GM19455 (cell line): ENCODE results near the gene MBNL1.
"Not testable (repeated sequence)": the region's sequence is repeated elsewhere in the genome, so short reads cannot be mapped to it uniquely, and the experiment has no call there.

Source experiments
- ATAC-seq: cut with Tn5 transposase; IDR thresholded peaks from one replicate; pipeline ENCODE4 v1.9.1; 2021; ENCODE audit not compliant: unreplicated experiment

MBNL1 gene

DNA sequence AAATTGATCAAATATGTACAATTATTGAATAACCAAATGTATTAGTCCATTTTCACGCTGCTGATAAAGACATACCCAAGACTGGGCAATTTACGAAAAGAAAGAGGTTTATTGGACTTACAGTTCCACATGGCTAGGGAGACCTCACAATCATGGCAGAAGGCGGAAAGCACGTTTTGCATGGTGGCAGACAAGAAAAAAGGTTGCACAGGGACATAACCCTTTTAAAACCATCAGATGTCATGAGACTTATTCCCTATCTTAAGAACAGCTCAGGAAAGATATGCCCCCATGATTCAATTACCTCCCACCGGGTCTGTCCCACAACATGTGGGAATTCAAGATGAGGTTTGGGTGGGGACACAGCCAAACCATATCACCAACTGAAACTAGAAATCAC lies 171.5 kb downstream of the MBNL1 start:
- not testable (repeated sequence) for ATAC-seq

GRCh38 chr3:152443212-152444023 lies 174.7 kb downstream of the MBNL1 start:
- ATAC-seq = no peak

DNA sequence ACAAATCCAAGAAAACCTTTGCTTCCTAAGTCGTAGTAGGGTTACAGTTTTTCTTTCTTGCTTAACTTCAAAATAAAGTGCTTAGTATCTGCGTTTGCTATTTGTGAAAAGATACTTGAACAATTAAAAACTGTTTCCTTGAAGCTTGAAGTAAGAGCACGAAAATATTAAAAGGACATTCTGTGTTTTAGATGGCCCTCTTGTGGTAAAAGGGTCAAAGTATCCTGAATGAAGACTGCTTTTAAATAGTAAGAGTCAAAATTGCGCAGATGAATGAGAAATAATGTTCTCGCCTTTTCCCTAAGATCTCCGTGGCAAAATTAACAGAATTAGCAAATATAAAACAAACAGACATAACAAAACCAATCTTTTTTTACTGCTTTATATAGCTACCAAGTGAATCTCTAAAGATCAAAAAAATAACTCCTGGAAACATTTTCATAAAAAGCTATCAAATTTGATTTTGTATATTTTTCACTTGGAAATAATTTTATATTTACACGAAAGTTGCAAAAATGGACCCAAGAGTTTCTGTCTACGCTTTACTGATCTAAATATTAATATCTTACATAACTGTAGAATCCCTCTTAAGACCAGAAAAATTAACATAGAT lies 175.4 kb downstream of the MBNL1 start:
- no peak for ATAC-seq

- no peak for ATAC-seq
Measured at GRCh38 chr3:152445212-152445611, 176.5 kb downstream of the MBNL1 start.

DNA sequence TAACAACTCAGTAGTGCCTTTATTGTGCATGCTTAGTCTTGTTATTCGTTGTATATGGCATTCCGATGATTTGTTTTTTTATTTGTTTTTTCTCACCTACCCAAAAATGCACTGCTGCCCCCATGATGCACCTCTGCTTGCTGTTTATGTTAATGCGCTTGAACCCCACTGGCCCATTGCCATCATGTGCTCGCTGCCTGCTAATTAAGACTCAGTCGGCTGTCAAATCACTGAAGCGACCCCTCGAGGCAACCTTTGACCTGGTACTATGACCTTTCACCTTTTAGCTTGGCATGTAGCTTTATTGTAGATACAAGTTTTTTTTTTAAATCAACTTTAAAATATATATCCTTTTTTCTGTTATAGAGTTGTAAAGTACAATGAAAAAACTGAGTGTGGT lies 177.8 kb downstream of the MBNL1 start:
- ATAC-seq = no peak

DNA sequence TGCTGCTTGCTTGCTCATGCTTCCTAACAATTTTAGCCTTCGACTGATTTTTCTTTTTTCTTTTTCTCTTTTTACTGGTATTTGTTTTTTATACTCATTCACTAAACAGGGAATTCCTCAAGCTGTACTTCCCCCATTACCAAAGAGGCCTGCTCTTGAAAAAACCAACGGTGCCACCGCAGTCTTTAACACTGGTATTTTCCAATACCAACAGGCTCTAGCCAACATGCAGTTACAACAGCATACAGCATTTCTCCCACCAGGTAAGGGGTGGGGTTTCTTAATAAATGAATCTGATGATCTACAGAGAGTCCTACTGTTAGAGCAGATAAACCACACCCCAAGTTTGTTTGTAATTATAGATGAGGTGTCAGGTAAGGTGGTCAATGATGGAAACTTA lies 178.8 kb downstream of the MBNL1 start:
- no peak for ATAC-seq

DNA sequence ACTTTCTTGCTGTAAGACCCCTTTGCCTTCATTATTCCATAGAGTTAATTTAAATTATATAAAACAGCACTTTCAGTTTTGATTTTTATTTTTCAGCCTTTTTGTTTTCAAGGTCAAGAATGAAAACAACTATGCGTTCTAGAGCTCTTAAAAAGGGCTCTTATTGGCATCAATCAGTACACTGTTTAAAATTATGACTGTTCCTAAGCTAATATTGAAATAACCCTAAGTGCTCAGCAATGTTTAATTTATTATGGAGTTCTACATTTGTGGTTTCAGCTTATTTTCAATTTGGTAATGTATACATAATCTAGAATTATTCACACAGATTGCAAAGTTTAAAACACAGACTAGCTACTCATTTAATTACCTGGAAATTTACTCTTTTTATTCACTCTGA lies 179.4 kb downstream of the MBNL1 start:
- no peak for ATAC-seq

GRCh38 chr3:152452318-152452717 lies 183.6 kb downstream of the MBNL1 start:
- ATAC-seq = no peak

- no peak for ATAC-seq
Measured at GRCh38 chr3:152454076-152454875, 185.5 kb downstream of the MBNL1 start.

DNA sequence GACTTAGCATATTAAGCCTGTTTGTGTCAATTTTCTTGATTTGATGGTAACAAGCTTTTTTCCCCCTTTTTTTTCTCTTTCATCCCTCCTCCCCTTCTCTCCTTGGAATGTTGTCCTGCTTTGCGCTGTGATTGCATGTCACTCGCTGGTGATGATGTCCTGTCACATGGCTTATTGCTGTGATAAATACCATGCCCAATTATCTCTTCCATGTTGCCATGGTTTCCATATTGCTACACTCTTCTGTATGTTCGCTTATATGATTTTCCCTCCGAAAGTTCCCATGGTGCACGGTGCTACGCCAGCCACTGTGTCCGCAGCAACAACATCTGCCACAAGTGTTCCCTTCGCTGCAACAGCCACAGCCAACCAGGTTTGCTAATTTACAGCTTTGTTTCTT lies 187.3 kb downstream of the MBNL1 start:
- ATAC-seq = no peak

- ATAC-seq = no peak
Measured at GRCh38 chr3:152457500-152458375, 189.0 kb downstream of the MBNL1 start.

GRCh38 chr3:152458376-152459117 lies 189.8 kb downstream of the MBNL1 start:
- no peak for ATAC-seq

DNA sequence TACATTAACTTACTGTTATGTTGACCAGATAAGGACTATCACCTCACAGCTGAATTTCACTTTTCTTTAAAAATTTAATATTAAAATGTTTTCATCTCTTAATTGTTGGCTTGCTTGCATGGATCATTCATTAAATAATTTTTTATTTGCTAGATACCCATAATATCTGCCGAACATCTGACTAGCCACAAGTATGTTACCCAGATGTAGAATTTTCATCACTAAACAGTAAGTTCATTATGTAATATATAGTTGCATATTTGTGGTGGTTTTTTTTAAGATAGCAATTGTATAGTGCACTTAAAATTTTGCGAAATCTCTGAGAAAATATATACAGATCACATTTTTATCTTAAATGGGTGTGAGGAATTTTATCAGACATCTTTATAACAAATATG lies 190.4 kb downstream of the MBNL1 start:
- ATAC-seq = no peak

- no peak for ATAC-seq
Measured at GRCh38 chr3:152459572-152459971, 190.8 kb downstream of the MBNL1 start.

DNA sequence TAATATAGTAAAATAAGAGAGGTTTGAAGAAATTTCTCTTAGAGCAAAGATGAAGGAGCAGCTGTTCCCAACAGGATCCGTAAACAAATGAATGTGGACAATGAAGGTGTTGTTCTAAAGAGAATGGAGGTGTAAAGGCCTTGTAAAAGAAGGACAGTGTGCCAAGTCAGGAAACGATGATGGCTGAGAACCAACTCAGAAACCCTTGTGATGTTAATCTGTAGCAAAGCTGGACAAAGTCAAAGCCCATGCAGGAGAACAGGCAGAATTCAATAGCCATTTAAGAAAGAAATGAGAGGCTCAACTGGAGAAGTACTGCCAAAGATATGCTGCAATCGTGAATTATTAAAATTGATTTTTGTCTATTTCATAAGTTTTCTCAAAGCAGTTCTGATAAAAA lies 192.2 kb downstream of the MBNL1 start:
- no peak for ATAC-seq

GRCh38 chr3:152461460-152461859 lies 192.7 kb downstream of the MBNL1 start:
- ATAC-seq = no peak

GRCh38 chr3:152466784-152467183 lies 198.1 kb downstream of the MBNL1 start:
- ATAC-seq = peak; percentile 45

DNA sequence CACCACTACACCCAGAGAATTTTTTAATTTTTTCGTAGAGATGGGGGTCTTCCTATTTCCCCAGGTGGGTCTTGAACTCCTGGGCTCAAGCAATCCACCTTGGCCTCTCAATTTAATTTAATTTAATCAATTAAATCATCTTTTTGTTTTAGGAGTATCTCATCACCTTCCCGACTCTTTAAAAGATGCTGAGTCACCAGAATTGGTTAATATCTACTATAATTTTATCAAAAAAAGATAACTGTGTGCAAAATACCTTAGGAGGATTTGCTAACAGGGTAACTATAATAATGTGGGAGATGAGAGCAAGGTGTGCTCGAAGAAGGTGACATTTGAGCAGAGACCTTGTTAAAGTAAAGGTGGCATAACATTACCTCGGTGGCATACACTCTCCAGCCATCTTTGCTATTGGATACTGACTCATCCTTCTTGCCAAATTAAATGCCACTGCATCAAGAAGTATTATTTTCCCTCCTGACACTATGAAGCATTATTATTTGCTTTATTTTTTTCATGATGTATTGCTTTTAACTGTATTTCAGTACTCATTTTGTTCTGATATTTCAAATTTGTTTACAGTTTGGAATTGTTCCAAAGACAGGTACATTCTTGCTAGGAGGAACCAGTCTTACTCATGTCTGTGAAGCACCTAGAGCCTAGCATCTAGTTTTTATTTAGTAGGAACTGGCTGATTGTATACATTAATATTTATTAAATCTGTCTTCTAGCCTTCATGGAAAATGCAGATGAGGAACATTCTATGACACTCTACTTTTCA lies 200.7 kb downstream of the MBNL1 start:
- no peak for ATAC-seq

DNA sequence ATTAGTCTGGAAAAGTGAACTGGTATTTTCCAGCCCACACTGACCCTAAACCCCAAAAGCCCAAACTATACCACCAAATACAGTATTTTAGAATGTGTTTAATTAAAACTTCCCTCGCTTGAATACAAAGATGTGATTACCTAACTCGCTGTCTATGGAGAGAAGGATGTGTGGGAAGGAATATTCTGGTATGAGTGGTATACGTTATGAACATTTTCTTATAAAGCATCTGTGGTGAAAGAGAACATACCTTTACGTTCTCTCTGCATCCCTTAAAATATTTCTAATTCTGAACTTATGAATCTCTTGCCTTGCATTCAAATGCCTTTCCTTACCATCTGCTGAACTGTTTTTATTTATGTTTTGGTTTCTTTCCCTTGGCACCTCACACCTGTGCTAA lies 201.4 kb downstream of the MBNL1 start:
- ATAC-seq = no peak
